Skeletal muscle satellite cell (primary cell): Measurements from ENCODE around the gene PSMC5.
A peak's percentile ranks its signal among the peaks of the same experiment; 100 is the strongest.
"Not testable (repeated sequence)": the region's sequence is repeated elsewhere in the genome, so short reads cannot be mapped to it uniquely, and the experiment has no call there.

Experiments used
- H3K27me3 ChIP-seq: 2 replicates; pipeline ENCODE4 v1.7.0; 2013; ENCODE audit warnings: low read length; ENCODE audit not compliant: control insufficient read depth, insufficient read depth
- H3K36me3 ChIP-seq: 2 replicates; pipeline ENCODE4 v1.7.0; 2013; ENCODE audit warnings: mild to moderate bottlenecking, control low read depth, low read length; ENCODE audit not compliant: insufficient read depth
- H3K4me1 ChIP-seq: 2 replicates; pipeline ENCODE4 v1.7.0; 2013; ENCODE audit warnings: low read length; ENCODE audit not compliant: control insufficient read depth, insufficient read depth
- H3K4me2 ChIP-seq: 2 replicates; pipeline ENCODE4 v1.7.0; 2013; ENCODE audit warnings: mild to moderate bottlenecking, low read length
- H3K4me3 ChIP-seq: 2 replicates; pipeline ENCODE4 v1.7.0; 2013; ENCODE audit warnings: low read length
- H3K9ac ChIP-seq: 2 replicates; pipeline ENCODE4 v1.7.0; 2013; ENCODE audit warnings: mild to moderate bottlenecking, low read depth, low read length, moderate library complexity
- H3K9me3 ChIP-seq: replicated peaks from 2 replicates; pipeline ENCODE4 v1.7.0; 2013; ENCODE audit warnings: mild to moderate bottlenecking, control low read depth, low read length

The PSMC5 gene

GRCh38 chr17:63842173-63842539 is 14.9 kb downstream of the PSMC5 start:
- H3K9me3 ChIP-seq = no peaks in the 10 kb centered on the region
- H3K9ac ChIP-seq = peak overlapping the region; percentile 94
- no peaks in the 10 kb centered on the region for H3K36me3 ChIP-seq
- peak overlapping the region; percentile 93 for H3K4me3 ChIP-seq
- peaks cover 50% of the 10 kb centered on the region for H3K4me1 ChIP-seq
- no peaks in the 10 kb centered on the region for H3K27me3 ChIP-seq
- H3K4me2 ChIP-seq = peak overlapping the region; percentile 99

GRCh38 chr17:63842540-63843386 is 15.5 kb downstream of the PSMC5 start, which contains the start of gene SMARCD2:
TSS of gene SMARCD2 (minus strand) at chr17:63842685. CDS start at chr17:63842674, 11 bp downstream.
- H3K27me3 ChIP-seq = no peaks in the 10 kb centered on the region
- no peaks in the 10 kb centered on the region for H3K36me3 ChIP-seq
- H3K9ac ChIP-seq = peak within 1 kb of the TSS; percentile 94
- H3K4me2 ChIP-seq = peak within 1 kb of the TSS; percentile 99
- peak within 1 kb of the TSS; percentile 93 for H3K4me3 ChIP-seq
- H3K4me1 ChIP-seq = peaks cover 49% of the 10 kb centered on the region
- H3K9me3 ChIP-seq = no peaks in the 10 kb centered on the region

GRCh38 chr17:63843387-63843888 is 16.2 kb downstream of the PSMC5 start:
- not testable (repeated sequence) for H3K27me3 ChIP-seq, H3K9me3 ChIP-seq, H3K36me3 ChIP-seq
- Histone ChIP-seq H3K4me3 (peak overlapping the region; percentile 72), H3K4me2 (peak overlapping the region; percentile 83), H3K9ac (peak overlapping the region; percentile 75), H3K4me1 (peaks cover 43% of the 10 kb centered on the region)

GRCh38 chr17:63843910-63844677 is 16.9 kb downstream of the PSMC5 start:
- H3K4me2 ChIP-seq = peak overlapping the region; percentile 83
- peak overlapping the region; percentile 72 for H3K4me3 ChIP-seq
- H3K9ac ChIP-seq = peak overlapping the region; percentile 75
- no peaks in the 10 kb centered on the region for H3K9me3 ChIP-seq
- peaks cover 41% of the 10 kb centered on the region for H3K4me1 ChIP-seq
- H3K36me3 ChIP-seq = no peaks in the 10 kb centered on the region
- H3K27me3 ChIP-seq = no peaks in the 10 kb centered on the region

GRCh38 chr17:63845509-63845908 is 18.3 kb downstream of the PSMC5 start:
- peaks cover 28% of the 10 kb centered on the region for H3K4me1 ChIP-seq
- no peak overlapping the region for H3K4me2 ChIP-seq
- no peak overlapping the region for H3K4me3 ChIP-seq
- no peaks in the 10 kb centered on the region for H3K9me3 ChIP-seq
- no peaks in the 10 kb centered on the region for H3K36me3 ChIP-seq
- H3K9ac ChIP-seq = no peak overlapping the region
- no peaks in the 10 kb centered on the region for H3K27me3 ChIP-seq

GRCh38 chr17:63847525-63848249 is 20.5 kb downstream of the PSMC5 start:
- Histone ChIP-seq H3K4me1 (peaks cover 18% of the 10 kb centered on the region), H3K36me3 (no peaks in the 10 kb centered on the region), H3K27me3 (peaks cover 4% of the 10 kb centered on the region), H3K9me3 (no peaks in the 10 kb centered on the region), H3K4me3 (no peak overlapping the region), H3K9ac (no peak overlapping the region), H3K4me2 (no peak overlapping the region)

GRCh38 chr17:63848834-63849689 is 21.8 kb downstream of the PSMC5 start:
- Histone ChIP-seq H3K4me2 (peak overlapping the region; percentile 86), H3K9ac (peak overlapping the region; percentile 68), H3K9me3 (no peaks in the 10 kb centered on the region), H3K4me3 (peak overlapping the region; percentile 68), H3K4me1 (peaks cover 8% of the 10 kb centered on the region), H3K36me3 (no peaks in the 10 kb centered on the region), H3K27me3 (peaks cover 11% of the 10 kb centered on the region)

- H3K27me3 ChIP-seq = peaks cover 21% of the 10 kb centered on the region
- no peaks in the 10 kb centered on the region for H3K9me3 ChIP-seq
- no peak overlapping the region for H3K4me3 ChIP-seq
- H3K4me2 ChIP-seq = no peak overlapping the region
- H3K36me3 ChIP-seq = no peaks in the 10 kb centered on the region
- no peak overlapping the region for H3K9ac ChIP-seq
- H3K4me1 ChIP-seq = peaks cover 5% of the 10 kb centered on the region
Observed at GRCh38 chr17:63850401-63850800, 23.2 kb downstream of the PSMC5 start.

GRCh38 chr17:63853260-63853659 is 26.0 kb downstream of the PSMC5 start:
- Histone ChIP-seq H3K4me1 (peaks cover 5% of the 10 kb centered on the region), H3K27me3 (peaks cover 28% of the 10 kb centered on the region), H3K36me3 (no peaks in the 10 kb centered on the region), H3K9ac (no peak overlapping the region), H3K4me3 (no peak overlapping the region), H3K9me3 (no peaks in the 10 kb centered on the region), H3K4me2 (no peak overlapping the region)

GRCh38 chr17:63854709-63855108 is 27.5 kb downstream of the PSMC5 start:
- Histone ChIP-seq H3K9me3 (no peaks in the 10 kb centered on the region), H3K9ac (no peak overlapping the region), H3K36me3 (no peaks in the 10 kb centered on the region), H3K4me1 (no peaks in the 10 kb centered on the region), H3K27me3 (peaks cover 37% of the 10 kb centered on the region), H3K4me3 (no peak overlapping the region), H3K4me2 (no peak overlapping the region)
